HG02981 (cell line): ENCODE results near the gene FGL2.
A peak's percentile ranks its signal among the peaks of the same experiment; 100 is the strongest.
"Not testable (repeated sequence)": the region's sequence is repeated elsewhere in the genome, so short reads cannot be mapped to it uniquely, and the experiment has no call there.

Source experiments
- ATAC-seq: cut with Tn5 transposase; IDR thresholded peaks from one replicate; pipeline ENCODE4 v1.9.1; 2021; ENCODE audit warnings: mild to moderate bottlenecking, moderate library complexity; ENCODE audit not compliant: unreplicated experiment

FGL2 gene

GRCh38 chr7:77171073-77171472 is 28.5 kb downstream of the FGL2 start:
- ATAC-seq, result not testable (repeated sequence)

DNA sequence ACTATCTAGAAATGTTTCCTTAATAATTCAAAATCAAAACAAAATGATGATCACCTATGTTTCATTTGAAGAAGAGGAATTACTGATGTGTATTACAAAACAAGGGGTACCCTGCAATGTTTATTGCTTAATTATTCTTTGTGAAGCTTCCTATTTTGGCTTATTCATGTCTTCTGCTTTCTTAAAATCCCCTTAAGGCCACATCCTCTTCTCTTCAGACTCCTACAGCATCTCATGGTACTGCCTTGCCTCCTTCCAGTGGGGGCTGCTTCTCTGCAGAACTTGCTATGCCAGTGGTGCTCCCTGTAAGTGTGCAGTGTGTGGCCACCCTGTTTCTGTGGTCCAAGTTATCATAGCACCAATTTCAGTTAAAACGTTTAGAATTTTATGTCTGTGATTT is 42.2 kb downstream of the FGL2 start:
- peak; percentile 46 for ATAC-seq

GRCh38 chr7:77157034-77157433 is 42.6 kb downstream of the FGL2 start:
- peak; percentile 65 for ATAC-seq

DNA sequence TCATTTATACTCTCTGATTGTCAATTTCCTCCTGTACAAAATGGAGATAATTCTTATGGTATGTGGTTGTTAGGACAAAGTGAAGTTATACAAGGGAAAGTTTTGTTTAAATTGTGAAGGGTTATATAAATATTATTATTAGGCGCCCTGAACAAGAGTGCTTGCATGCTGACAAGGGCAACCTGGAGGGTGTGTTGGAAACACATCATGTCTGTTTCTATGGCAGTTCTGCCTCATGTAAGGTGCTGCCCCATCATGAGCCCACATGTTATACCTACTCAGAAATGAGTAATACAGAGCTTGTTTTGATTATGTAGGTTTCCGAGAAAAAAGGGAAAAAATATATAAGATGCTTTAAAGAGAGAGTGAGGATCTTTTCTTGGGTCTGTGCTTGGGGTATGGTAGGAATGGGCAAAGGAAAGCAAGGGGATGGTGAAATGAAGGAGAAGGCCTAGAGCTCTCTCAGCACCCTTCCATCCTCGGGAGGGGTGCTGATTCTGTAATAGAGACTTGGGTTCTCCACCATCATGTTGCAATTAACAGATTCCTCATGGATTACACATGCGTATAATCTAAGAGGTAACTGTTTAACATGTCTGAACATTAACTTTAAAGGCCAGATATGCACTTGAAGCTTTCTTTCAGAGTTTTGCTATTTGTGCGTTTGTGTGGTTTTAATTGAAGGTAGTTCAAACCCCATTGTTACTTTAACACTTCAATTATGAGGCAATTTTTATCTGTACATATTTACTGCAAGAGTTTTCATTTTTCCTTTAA is 43.8 kb downstream of the FGL2 start:
- ATAC-seq, result not testable (repeated sequence)

DNA sequence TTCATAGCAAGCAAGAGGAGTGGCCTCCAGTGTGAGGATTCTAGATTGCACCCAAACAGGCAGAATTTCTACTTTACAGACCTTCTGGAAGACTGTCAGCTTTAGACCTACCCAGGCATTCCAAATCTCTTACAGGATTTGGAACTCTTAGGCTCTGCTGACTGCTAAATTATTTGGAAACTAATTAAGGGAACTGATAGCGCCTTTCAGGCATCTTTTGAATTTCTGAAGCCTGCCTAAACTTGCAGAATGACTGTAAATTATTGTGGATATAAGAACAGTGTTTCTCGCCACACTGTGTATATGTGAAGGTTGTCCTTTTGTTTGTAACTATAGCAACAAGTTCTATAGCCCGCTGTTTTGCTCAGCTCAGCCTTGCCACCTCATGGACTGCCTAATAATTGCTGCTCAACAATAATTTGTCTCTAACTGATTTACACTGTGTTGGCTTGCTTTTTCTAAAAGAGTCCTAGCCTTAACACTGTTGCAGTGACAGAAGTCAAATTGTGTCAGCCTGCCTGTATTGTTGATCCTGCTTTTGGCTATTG is 44.6 kb downstream of the FGL2 start:
- ATAC-seq, result peak; percentile 78

DNA sequence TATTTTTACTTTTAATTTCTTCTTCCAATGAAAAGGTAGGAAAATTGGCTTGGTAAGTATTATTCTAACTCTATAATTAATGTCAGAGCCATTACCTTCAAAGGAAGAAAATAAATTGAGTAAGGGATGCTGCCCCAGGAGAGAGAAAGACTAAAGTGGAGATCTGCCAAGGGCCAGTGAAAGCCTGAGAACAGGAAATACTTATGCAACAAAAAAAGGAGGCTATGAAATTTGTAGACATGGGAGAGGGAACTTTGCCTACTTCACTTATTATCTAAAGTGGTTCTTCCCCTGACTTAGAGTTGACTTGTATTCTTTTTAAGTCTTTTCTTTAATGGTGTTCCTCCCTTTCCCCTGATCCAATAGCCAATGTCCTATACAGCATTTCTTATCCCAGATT is 47.4 kb downstream of the FGL2 start:
- not testable (repeated sequence) for ATAC-seq
